HG02588 (cell line): Measurements from ENCODE around the gene VWA3B.
"Not testable (repeated sequence)": the region's sequence is repeated elsewhere in the genome, so short reads cannot be mapped to it uniquely, and the experiment has no call there.

Experiments
- ATAC-seq: cut with Tn5 transposase; IDR thresholded peaks from one replicate; pipeline ENCODE4 v1.9.1; 2021; ENCODE audit warnings: mild to moderate bottlenecking, moderate library complexity; ENCODE audit not compliant: unreplicated experiment

Gene VWA3B

DNA sequence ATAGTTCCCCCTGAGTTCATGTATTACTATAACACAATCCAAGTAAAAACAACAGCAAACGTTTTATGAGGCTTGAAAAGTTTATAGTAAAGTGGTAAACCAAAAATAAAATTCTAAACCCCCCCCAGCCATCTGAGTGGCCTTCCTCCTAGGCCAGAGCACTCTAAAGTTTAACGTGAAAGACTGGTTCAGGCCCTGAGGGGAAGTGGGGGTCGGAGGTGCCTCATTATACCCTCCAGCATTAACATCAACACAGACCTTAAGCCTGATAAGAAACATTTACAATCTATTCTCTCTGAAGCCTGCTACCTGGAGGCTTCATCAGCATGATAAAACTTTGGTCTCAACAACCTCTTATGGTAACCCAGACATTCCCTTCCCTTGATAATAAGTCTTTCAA is 230.2 kb downstream of the VWA3B start:
- no peak for ATAC-seq

DNA sequence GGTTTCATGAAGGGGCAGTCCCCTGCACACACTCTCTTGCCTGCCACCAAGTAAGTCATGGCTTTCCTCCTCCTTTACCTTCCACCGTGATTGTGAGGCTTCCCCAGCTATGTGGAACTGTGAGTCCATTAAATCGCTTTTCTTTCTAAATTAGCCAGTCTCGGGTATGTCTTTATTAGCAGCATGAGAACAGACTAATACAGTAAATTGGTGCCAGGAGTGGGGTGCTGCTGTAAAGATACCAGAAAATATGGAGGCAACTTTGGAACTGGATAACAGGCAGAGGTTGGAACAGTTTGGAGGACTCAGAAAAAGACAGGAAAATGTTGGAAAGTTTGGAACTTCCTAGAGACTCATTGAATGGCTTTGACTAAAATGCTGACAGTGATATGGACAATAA is 233.2 kb downstream of the VWA3B start:
- not testable (repeated sequence) for ATAC-seq

- no peak for ATAC-seq
These were observed 237.2 kb downstream of the VWA3B start for GRCh38 chr2:98324181-98324580.

- ATAC-seq: no peak
These were observed 240.8 kb downstream of the VWA3B start for GRCh38 chr2:98327776-98328175.

- no peak for ATAC-seq
These were observed 242.6 kb downstream of the VWA3B start for GRCh38 chr2:98329549-98329948.

DNA sequence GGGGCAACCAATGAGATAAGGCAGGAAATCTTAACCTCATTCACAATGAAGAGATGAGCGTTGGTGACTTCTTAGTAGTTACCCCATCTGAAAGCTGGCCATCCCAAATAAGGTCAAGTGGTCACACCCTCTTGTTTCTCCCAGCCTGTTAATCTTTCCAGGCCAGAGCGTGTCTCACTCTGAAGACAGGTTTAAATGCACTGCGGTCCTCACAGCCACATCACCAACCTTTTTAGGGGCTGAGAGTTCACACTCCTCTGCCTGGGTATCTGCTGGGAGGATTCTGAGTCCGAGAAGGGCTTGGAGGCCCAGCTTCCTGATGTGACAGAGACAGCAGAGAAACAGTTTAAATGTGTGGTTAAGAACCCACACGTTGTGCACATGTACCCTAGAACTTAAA is 246.0 kb downstream of the VWA3B start:
- no peak for ATAC-seq

- no peak for ATAC-seq
These were observed 247.0 kb downstream of the VWA3B start for GRCh38 chr2:98333922-98334321.

GRCh38 chr2:98334439-98335078 is 247.6 kb downstream of the VWA3B start:
- no peak for ATAC-seq

GRCh38 chr2:98335271-98335670 is 248.3 kb downstream of the VWA3B start:
- no peak for ATAC-seq

DNA sequence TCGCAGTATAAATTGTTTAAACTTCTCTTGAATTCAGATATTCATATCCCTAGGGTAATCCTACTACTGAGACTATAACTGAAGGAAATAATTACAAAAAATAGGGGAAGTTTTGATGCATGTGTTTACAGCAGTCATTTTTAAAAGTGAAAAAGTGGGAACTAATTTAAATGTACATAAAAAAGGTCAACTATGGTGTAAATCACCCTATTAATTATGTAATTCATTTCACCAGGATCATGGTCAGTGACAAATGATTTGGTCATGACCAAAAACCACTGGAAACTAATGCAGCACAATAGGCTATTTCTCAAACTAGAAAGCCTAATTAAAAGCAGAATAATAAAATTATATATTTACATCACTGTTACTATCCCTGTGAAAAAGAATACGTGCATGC is 254.3 kb downstream of the VWA3B start:
- ATAC-seq: no peak

- no peak for ATAC-seq
These were observed 256.3 kb downstream of the VWA3B start for GRCh38 chr2:98343285-98343684.

- ATAC-seq: no peak
These were observed 259.6 kb downstream of the VWA3B start, which contains the start of gene CNGA3 for GRCh38 chr2:98346311-98347236. Gene CNGA3, plus strand, starts transcription at chr2:98346456. Its CDS starts 23,520 bp downstream, at chr2:98369976.

- ATAC-seq: no peak
These were observed 260.5 kb downstream of the VWA3B start for GRCh38 chr2:98347298-98348065.

- ATAC-seq: no peak
These were observed 261.1 kb downstream of the VWA3B start for GRCh38 chr2:98348066-98348561.

- ATAC-seq: no peak
These were observed 263.4 kb downstream of the VWA3B start for GRCh38 chr2:98350411-98350810.

DNA sequence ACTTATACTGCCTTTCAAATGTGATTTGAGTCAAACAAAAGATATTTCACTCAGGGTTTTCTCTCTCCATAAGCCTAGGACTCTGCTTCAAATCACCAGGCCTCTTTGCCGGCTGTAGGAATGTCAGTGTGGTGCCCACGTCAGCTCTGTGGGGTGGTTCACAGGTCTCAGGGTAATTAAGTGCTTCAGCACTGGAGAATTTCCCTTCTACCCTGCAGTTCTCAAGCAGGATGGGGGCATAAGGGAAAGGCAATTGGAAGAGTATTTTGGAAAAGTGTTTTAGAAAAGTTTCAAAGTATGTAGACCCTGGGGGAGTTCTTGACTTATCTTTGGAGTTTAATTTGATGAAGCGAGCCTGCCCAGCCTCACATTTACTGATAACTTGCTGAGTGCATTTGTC is 268.9 kb downstream of the VWA3B start:
- no peak for ATAC-seq

- no peak for ATAC-seq
These were observed 269.8 kb downstream of the VWA3B start for GRCh38 chr2:98356729-98357128.

DNA sequence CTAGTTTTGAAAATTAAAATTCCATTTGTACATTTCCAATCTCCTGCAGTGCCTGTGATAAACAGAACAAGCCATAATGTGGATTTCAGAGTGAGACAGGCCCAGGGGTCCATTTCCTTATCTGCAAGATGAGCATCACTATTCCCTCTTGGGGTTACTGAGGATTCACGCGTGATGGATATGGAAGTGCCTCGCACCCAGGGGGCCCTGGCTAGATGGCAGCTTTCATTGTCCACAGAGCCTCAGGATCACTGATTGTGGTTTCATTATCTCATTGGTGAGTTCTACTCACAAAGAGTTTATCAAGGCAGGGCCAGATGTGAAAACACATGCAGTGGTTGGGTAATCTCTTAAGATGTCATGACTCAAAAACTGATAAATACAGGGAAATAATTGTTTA is 270.9 kb downstream of the VWA3B start:
- no peak for ATAC-seq

GRCh38 chr2:98359986-98360385 is 273.0 kb downstream of the VWA3B start:
- ATAC-seq: no peak
